HS-27A (cell line): ENCODE results near the gene METTL15.
A peak's percentile ranks its signal among the peaks of the same experiment; 100 is the strongest.
"Not testable (repeated sequence)": the region's sequence is repeated elsewhere in the genome, so short reads cannot be mapped to it uniquely, and the experiment has no call there.

ENCODE experiments used
- DNase-seq: peaks from one replicate; pipeline ENCODE4 v3.0.0-alpha.2; 2012; ENCODE audit warnings: low read depth, missing footprints

METTL15 gene

DNA sequence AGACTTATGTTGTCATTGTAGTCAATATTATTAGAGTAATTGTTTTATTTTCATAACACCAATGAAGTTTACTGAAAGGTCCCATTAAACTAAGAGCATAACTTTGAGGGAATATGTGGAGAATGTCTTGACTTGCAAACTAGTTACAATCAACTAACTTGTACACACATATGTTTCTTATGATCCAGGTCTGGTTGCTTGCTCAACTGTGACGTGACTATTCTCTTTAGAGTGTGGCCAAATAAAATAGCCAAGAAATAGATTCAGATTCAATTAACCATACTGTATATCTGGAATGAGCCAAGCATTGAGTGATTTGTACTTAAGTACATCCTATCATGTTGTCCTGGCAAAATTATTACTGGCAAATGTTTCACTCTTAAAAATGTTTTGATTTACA, 101.7 kb downstream of the METTL15 start:
- no peak for DNase-seq

- DNase-seq, result not testable (repeated sequence)
These were observed 113.9 kb downstream of the METTL15 start for GRCh38 chr11:28222063-28222462.

DNA sequence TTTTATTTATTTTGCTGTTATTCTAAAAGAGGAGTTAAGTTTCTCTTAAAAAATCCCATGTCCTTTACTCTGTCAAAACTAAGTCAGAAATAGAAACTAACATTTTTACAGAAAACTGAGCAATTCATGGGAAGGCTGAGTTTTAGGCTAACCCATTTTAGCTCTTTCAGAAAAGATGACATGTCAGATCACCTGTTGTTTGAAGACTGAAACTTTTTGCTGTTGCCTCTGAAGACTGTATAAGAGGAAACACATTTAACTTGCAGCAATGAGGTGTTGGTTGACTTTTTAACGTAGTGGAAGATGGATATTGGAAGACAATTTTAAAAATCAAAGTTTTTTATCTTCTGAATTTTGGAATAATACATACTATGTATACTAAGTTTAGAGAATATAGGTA, 115.4 kb downstream of the METTL15 start:
- no peak for DNase-seq

GRCh38 chr11:28223994-28224393, 115.8 kb downstream of the METTL15 start:
- DNase-seq, result no peak

GRCh38 chr11:28227460-28227859, 119.3 kb downstream of the METTL15 start:
- DNase-seq, result no peak

- peak; percentile 72 for DNase-seq
These were observed 120.2 kb downstream of the METTL15 start for GRCh38 chr11:28228196-28228895.

GRCh38 chr11:28231475-28231874, 123.3 kb downstream of the METTL15 start:
- no peak for DNase-seq

GRCh38 chr11:28232649-28233048, 124.5 kb downstream of the METTL15 start:
- DNase-seq, result no peak

- DNase-seq, result no peak
These were observed 133.6 kb downstream of the METTL15 start for GRCh38 chr11:28241760-28242159.

DNA sequence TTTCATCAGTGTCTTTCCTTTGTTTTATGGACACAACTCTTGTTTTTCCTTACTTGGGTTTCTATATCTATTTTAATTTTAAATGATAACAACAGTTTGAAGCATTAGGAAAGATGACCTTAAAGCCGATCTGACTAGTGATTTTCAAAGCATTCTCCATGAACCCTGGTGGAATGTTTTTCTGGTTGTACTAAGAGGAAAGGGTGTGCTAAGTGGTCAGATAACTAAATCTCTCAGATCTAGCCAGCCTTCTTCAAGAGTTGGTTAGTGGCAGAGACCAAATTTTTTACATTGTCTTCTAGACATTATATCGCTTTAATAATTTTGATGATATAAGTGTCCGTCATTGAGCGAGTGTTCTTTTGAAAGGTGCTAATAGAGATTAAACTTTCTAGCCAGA, 134.4 kb downstream of the METTL15 start:
- no peak for DNase-seq

- DNase-seq, result no peak
These were observed 134.9 kb downstream of the METTL15 start for GRCh38 chr11:28243061-28243460.

- DNase-seq, result no peak
These were observed 135.4 kb downstream of the METTL15 start for GRCh38 chr11:28243581-28243980.

DNA sequence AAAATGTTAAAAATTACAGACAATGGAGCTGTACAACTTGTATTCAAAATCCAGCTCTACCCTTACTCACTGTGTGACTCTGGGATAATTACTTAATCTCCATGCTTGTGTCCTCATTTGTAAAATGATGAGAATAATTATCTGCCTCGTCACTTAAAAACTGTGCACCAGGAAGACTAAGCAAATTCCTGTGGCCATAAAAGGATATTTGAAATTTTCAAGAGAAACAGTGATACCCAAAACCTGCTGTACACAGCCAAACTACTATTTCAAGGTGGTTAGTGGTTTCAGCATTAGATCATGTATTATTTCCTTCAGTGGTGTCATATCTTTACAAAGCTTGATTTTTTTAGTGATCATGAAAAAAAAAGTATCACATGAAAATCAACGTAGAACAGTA, 136.9 kb downstream of the METTL15 start:
- no peak for DNase-seq

- no peak for DNase-seq
These were observed 142.0 kb downstream of the METTL15 start for GRCh38 chr11:28250192-28250591.

- no peak for DNase-seq
These were observed 143.1 kb downstream of the METTL15 start for GRCh38 chr11:28251257-28251656.

DNA sequence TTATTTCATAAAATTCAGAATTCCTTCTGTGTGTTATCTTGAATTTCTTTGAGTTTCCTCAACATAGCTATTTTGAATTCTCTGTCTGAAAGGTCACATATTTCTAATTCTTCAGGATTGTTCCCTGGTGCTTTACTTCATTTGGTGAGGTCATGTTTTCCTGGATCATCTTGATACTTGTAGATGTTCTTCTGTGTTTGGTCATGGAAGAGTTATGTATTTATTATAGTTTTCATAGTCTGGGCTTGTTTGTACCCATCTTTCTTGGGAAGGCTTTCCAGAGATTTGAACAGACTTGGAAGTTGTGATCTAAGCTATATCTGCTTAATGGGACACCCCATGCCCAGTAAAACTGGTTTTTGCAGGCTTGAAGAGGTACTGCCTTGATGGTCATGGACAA, 149.6 kb downstream of the METTL15 start:
- DNase-seq, result peak; percentile 9

- DNase-seq, result no peak
These were observed 151.1 kb downstream of the METTL15 start for GRCh38 chr11:28259177-28259843.

DNA sequence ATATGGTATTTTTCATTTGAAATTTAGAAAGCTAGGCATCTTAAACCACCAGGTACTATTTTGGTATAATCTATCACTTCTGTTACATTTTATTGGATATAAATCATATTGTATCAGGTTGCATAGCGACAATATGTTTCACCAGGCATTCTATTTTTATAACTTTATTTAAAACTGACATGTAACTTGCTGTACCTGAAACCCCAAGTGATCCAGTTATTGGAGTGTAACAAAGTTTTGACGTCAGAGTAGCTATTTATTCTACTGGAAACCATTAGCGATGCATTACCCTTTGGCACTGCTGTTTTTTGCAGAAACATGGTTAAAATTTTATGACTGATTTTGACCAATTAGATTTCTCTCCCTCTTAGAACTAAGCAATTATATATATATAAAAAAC, 160.7 kb downstream of the METTL15 start:
- DNase-seq, result no peak

- DNase-seq, result no peak
These were observed 161.4 kb downstream of the METTL15 start for GRCh38 chr11:28269586-28269985.

DNA sequence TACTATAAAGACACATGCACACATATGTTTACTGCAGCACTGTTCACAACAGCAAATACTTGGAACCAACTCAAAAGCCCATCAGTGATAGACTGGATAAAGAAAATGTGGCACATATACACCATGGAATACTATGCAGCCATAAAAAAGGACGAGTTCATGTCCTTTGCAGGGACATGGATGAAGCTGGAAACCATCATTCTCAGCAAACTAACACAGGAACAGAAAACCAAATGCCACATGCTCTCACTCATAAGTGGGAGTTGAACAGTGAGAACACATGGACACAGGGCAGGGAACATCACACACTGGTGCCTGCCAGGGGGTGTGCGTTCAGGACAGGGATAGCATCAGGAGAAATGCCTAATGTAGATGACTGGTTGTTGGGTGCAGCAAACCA, 164.1 kb downstream of the METTL15 start:
- DNase-seq, result not testable (repeated sequence)

DNA sequence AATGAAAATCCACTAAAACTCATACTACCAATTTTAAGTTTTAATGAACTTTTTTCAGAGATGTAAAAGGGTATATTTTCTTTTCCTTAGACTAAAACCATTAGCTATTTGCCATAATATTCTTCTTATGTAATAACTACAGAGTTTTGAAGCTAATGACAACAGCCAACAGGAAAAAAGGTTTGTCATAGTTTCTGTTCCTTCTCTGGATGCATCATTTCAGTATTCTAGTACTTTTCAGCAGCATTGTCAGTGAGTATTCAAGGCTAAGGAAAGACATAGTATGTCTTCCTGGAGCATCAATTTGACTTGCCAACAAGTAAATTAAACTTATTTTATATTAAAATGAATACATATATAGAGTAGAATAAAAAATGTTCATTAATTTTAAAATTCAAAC, 166.0 kb downstream of the METTL15 start:
- DNase-seq, result no peak

DNA sequence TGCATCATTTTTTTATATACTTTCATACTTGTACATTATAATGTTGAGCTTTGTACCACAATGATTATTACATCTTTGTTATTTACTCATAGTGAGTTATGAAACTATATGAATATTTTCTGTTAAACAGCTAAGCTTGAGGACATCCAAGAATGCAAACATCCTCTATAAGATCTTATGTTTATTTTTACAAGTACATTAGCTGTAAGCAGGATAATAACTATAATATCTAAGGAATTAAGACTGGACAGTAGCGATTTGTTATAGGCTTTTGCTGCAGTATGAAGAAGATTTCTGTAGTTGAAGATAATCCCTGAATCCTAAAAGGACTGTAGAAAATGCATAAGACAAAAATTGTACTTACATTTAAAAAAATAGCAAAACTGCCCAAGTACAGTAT, 176.0 kb downstream of the METTL15 start:
- DNase-seq, result no peak

- no peak for DNase-seq
These were observed 181.3 kb downstream of the METTL15 start for GRCh38 chr11:28289444-28289843.

GRCh38 chr11:28290995-28291394, 182.8 kb downstream of the METTL15 start:
- not testable (repeated sequence) for DNase-seq
